Renal cortical epithelial cell (primary cell): ENCODE data around the gene CCNK. TPM values are rescaled to one million over a fixed set of nuclear protein-coding genes. Genes with fewer than 3 reads are reported as not detected.

ENCODE experiments used
- DNase-seq: peaks from one replicate; pipeline ENCODE4 v3.0.0-alpha.2; 2011; ENCODE audit warnings: low read depth
- total RNA-seq: library from RNA; depleted of rRNA; stranded (reverse); fragments of >200 nt; gene quantifications from 2 replicates; pipeline ENCODE4 v1.2.3, GENCODE V29; 2014

Gene CCNK
- total RNA-seq, 1 donor from 2014 or later = 49.1 TPM

DNA sequence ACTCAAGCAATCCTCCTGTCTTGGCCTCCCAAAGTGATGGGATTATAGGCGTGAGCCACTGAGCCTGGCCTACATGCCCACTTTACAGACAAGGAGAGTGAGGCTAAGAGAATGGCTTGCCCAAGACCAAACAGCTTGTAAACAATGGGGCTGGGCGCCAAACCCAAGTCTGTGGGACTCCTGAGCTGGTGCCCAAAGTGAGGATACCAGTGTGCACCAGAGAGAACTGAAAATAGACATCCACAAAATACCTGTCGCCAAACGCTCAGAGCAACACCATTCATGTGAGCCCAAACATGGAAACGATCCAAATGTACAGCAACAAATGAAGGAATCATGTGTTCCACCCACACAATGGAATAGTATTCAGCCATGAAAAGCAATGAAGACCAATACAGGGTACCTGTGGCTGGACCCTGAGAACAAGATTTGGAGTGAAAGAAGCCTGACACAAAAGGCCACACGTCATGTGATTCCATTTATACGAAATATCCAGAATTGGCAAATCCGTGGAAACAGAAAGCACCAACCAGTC lies 38.2 kb downstream of the CCNK start:
- no peak for DNase-seq

DNA sequence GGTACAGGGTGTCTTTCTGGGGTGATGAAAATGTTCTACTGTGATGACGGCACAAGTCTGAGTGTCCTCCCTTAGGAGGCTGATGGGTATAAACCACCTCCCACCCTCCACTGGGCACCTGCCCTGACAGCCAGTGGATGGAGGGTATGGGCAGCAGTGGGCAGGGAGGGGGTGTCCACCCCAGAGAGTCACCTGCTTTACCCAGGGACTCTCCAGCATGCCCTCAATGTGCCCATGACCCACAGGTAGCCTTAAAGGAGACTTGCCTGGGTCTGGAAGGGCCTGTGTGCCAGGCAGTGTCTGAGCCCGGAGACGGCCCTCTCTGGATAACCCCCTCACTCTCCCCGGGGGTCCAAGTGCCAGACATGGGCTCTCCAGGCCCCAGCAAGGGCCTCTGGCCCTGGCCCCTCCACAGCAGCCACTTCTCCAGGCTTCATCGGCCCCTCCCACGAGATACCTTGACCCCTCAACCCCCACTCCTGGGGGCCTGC lies 38.8 kb downstream of the CCNK start:
- DNase-seq = no peak

DNA sequence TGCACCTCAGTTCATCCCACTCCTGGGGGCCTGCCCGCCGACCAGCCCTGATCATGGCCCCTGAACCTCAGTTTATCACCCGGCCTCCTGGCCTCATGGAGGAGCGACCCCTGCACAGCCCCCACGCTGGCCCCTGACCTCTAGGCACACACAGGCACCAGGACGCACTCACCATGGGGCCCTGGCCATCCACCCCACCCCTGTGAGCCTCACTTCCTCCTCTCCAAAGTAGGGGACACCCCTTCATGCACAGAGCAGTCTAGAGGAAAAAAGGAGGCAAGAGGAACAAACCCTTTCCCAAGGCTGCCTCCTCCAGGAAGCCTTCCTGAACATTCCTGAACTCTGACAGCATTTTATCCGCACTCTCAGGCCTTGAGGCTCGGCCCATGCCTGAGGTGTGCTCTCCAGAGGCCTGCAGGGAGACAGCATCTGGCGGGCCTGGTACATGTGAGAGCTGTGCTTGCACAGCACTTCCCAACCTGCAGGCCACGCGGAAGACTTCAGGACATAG lies 39.4 kb downstream of the CCNK start:
- DNase-seq = no peak

DNA sequence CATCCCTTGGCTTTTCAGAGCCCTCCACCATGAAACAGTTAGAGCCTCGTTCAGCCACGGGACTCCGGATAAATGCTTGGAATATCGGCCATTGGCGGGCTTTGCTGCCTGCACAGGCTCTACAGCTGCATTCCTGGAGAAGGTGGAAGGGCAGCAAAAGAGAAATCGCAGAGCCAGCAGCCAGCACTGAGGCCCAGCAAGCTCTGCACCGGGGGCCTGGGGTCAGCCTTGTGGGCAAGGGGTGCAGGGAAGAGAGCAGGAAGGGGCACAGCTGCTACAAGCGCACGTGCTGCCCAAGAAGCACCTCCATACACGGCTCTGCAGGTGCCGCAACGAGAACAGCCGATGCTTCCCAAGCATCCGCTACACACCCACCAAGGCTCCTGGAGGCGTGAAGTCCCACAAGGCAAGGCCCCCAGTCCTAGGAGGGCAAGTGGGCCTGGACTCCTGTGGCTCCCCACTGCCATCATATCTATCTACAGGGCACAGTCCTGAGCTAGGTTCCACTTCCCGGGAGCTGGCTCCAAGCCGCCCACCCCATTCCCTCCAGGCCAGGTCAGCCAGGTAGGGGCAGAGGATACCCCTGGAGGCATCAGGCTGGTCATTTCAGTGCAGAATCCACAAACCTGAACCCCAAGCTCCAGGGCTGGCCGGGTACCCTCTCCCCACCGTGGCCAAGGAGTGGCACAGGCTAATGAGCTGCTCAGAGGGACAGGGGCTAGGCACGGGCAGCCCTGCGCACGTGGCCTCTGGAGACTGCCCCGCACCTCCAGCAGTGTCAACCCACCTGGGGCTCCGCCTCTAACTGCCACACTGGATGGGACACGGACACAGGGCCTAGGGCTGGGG lies 40.2 kb downstream of the CCNK start:
- no peak for DNase-seq

DNA sequence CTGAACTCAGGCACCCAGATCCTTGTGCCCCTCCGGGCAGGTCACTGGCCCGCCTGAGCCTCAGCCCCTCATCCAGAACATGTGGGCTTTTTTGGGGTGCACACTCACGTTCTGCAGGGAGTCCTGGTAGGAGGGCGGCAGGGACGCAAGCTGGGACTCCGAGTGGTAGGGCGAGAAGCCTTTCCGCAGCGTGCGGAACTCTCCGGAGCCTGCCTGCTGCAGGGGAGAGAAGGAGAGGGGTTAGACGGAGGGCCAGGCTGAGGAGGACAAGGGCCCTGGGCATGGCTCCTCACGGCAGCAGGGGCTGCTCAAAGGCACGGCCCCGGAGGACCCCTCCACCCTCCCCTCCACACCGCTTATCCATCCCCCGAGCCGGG lies 40.8 kb downstream of the CCNK start:
- no peak for DNase-seq

DNA sequence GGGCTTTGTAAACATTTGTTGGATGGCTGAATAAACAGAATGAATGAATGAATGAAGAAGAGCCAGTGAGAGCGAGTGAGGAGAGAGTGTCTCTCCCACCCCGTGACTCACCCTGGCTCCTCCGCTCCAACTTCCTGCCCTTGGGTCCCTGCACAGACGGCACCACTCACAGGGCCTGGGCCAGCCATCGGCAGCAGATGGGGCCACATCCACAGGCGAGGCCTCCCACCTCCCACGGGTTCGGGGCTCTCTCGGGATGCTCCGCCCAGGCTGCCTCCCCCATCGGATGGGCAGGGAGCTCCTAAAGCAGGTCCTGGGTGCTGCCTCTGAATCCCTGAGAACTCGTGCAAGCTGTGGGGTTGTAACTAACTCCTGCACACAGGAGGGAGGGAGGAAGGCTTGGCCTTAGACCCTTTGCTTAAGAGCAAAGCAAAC lies 41.3 kb downstream of the CCNK start:
- no peak for DNase-seq

DNA sequence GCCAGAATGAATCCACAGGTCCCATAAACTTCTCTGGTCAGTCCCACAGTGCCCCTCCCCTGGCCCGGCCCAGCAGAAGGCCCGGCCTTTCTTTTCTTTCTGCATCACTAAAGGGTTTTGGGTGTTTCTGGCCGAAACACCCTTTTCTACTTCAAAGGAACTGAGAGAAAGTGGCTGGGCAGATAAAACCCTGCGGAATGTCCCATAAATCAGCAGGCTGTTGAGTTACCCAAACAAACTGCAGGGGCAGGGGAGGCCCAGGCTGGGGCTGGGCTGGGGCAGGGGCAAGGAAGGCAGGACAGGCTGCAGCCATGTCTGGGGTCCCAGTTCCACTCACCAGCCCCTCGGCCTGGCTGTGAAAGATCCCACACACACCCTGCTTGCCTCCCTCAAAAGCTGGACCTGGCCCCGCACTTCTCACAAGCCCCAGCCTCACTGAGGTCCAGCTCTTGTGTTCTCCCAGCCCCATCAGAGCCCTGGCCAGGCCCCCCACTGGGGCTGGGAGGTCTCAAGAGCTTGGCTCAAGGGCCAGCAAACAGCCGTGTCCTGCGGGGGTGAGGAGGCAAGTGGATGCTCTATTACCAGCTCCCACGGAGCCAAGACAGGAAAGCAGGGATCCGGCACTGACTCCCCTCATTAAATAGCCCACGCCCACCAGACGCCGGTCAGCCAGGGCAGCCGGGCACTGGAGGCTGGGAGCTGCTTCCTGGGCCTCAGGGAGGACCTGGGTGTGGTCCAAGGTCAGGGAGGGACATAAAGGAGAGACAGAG lies 41.9 kb downstream of the CCNK start:
- no peak for DNase-seq

DNA sequence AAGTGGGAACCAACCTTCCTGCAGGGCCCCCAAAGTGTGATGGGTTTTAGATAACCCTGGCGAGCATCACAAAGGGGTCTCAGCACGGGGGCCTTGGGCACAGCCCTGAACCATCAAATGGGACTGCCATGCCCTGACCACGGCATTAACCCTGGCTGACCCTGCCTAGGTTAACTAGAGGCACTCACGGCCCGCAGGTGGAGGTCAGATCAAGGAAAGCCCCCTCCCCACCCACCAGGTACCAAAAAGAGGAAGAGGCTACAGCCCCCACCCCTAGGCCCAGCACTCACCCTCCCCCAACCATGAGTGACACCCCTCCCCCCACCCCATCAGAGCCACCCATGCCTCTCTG lies 42.5 kb downstream of the CCNK start:
- no peak for DNase-seq

DNA sequence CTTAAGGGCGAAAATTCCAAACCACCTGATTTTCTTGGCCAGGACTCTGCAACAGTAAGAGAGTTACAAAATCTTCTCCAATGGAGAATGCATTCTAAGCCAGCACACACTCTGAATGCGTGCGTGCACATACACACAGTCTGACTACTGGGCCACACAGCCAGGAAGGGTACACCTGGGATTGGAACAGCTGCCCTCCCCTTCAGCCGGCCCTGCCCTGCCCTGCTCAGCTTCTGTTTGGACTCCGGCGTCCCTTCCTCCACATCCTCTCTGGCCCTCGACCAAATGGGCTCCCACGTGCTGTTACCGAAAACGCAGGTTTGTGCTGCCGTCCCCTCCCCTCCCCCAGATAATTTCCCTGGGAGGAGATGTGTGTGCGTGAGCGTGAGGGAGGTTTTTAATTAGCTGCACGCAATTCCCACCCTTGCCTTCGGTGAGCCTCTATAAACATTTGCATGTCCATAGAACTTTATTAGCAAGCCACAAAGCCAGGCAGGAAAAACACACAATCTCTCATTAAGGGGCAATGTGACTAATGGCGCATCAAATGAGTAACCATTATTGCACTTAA lies 43.0 kb downstream of the CCNK start:
- peak; percentile 52 for DNase-seq

DNA sequence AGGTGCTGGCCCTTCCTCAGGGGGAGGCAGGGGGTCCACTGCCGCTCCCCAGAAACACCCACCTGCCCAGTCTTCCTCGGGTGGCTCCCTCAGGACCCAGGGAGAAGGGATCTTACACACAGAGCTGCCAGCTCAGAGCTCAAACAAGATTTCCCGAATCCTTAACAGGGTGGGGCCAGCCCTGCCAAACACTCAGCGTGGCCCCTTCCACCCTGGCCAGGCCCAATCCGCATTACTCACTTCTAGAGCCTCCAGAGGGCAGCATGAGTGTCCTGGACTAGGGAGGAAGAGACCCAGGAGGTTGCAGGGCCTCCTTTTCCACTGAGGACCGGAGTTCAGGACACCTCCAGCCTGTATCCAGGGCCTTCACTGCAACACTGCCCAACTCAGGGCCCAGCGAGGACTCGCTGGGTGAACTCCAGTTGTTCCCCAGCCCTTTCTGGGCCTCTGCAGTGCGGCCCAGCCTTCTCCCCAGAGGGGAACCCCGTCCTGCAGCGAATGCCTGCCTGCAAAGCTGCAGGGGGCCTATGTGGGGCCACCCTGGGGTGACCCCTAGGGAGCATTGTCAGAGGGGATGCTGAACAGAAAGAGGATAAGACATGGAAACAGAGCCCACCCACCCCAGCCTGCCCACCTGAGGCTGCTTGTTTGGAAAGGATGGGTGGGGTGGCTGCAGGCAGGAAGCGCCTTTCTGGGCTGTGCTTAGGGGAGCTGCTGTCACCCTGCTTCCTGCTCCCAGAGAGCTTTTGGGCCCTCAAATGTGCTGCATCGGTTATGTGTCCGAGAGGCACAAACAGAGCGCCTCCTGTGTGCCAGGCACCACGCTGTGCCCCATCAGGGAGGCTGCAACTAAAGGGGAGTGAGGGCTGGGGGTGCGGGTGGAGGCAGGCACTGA lies 43.8 kb downstream of the CCNK start:
- DNase-seq = peak; percentile 22

DNA sequence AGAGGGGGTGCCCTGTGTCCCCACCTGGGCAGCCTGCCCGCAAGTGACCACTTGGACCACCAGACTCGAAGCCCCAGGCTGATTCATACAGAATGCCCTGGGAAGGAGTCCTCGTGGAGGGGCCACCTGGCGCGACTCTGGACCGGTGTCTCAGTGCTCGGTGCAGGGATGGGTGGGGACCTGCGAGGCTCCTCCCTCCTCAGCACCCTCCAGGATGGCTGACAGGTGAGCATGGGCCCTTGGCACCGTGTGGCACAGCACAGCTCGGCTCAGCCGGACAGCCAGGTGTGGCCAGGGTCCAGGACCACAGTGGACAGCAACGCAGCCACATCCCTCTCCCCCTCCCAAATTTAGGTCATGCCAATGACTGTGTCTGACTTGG lies 44.5 kb downstream of the CCNK start:
- no peak for DNase-seq

DNA sequence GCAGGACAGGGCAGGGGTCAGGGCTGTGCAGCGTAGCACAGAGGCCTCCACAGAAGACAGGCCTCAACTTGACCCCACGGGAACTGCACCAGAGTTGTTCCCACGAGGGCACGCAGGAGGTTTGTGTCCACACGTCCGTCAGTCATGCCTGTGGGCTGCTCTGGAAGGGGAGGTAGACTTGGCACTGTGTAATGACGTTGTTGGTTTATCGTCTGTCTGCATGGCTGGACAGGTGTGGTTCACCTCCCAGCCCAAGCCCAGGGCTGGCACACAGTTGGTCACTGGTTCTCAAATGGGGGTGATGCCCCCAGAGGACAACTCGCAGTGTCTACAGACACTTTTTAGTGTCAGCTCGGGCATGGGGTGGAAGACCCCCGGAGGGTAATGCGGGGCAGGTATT lies 45.8 kb downstream of the CCNK start:
- no peak for DNase-seq

DNA sequence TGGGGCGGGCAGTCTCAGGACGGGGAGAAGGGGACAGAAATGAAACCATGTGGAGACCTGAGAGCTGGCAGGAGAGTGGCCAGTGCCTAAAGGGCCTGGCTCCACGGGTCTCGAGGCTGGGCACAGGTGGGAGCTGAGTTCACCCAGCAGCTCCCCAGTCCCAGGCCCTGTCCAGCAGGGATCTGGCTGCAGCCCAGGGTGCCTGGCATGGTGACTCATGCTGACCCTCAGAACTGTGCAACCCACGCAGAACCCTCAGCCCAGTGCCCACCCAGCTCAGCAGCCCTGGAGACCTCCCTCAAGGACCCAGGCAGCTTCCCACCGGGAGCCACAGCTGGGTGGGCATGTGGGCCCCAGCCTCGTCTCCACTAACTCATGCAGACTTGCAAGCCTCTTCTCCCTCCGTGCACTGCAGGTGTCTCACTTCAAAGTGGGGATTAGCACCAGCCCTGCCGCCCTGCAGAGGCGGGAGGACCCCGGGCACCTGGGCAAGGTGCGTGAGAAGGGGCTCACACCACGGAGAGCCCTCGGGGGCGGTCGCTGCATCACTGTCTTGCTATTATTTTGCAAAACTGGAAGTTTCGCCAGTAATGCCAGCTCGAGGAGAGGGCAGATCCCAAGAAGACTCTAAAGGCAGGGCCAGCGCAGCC lies 46.3 kb downstream of the CCNK start:
- DNase-seq = no peak

DNA sequence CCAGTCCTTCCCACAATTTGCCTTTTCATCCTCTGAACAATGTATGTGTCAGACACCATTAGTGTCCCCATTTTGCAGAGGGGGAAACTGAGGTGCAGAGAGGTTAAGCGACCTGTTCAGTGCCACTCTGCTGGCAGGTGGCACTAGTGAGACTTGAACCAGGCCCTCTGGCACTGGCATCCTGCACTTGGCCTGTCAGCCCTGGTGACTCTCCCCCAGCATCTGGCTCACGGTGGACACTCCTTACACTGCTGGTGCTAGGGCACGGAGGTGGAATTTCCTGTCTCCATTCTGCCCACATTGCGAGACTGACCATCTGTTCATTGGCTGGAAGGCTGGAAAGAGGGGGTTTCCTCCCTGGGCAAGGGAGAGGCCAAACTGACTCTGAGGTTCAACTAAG lies 48.7 kb downstream of the CCNK start:
- no peak for DNase-seq

DNA sequence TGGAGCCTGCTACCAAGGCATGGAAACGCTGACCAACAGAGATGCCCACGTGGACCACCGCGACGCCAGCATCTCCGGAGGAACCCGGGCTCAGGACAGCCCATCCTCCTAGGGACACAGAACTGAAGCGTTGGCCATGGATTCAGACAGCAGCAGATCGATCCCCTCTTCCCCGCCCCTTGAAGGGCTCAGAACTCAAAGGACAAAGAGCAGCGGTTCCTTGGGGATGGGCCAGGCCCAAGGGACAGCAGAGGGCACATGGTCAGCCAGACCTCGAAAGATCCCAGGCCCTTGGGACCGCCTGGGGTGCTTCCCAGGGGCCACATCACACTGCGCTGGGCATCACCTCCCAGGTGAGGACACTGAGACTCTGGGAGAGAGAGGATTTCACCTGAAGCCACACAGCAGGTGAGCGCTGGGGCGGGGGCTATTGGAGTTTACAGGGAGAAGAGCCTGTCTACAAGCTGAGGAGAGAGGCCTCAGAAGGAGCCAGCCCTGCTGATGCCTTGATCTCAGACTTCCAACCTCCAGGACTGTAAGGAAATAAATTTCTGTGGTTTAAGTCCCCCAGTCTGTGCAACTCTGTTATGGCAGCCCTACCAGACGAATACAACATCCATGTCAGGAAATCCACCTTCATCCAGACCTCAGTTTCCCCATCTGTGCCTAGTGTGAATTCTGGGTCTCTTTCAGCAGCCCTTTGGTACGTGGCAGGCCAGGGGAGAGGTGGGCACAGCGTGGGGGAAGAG lies 49.4 kb downstream of the CCNK start:
- no peak for DNase-seq

DNA sequence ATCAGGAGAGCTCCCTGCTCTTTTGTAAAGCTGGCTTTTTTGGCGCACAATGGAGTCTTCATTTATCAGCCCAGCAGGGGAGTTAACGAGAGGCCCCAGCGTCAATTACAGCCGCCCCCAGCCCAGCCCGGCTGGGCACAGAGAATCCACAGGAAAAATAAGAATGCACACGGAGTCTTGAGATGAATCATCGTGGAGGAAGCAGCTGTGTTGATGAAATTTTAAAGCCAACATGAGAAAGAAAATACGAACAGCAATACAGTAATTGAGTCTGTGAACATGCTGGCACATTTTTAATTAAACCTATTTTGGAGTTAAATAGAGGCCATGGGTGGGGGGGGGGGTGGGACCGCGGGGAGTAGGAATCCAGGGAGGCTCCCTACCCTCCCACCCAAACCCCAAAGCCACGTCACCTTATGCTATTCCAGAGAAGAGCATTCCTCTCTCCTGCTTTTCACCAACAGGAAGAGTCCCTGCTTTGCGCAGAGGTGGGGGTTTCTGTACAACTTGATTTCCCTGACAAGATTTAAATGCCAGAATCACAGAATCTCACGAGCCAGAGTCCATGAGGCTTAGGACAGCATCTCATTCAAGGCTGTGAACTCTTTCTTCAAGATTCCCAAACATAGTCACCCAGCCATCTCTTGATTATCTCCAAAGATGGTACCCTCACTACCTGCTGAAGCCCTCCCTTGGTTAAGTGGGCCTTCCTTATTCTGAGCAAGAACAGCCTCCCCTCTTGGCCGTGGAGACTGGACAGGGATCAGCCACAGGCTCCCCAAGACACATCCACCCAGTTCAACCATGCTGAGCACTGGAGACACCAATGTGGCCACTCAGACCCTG lies 50.3 kb downstream of the CCNK start:
- DNase-seq = peak; percentile 32

DNA sequence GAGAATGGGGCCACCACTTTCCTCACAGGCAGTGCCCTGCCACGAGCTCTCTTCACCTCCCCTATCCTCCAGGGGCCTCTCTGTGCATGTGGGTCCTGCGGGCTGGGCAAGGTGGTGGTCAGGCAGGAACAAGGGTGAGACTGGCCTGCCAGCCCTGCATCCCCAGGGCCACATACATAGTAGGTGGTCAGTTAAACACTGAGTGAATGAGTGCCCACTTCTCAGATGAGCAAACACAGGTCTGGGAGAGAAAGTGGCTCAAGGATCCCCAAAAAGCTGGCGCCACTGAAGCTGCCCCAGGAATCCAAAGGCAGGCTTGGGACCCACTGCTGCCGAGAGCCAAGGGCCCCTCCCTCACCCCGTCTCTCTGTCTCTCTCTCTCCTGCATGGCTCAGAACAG lies 51.1 kb downstream of the CCNK start:
- no peak for DNase-seq

DNA sequence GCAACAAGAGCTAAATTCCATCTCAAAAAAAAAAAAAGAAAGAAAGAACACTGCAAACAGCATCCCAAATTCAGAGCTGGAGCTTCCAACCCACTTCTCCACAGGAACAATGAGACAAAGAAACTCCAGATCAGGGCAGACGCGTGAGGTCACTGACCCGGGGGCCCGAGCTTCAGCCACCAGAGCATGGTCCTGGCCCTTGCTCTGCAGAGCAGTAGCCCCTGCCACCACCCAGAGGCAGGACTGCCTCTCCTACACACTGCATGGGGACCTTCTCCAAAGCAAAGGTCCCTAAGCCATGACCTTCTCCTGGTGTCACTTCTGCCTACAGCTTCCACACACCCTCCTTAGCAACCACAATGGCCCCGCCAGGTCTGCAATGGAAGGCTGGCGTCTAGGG lies 53.1 kb downstream of the CCNK start:
- DNase-seq = no peak

DNA sequence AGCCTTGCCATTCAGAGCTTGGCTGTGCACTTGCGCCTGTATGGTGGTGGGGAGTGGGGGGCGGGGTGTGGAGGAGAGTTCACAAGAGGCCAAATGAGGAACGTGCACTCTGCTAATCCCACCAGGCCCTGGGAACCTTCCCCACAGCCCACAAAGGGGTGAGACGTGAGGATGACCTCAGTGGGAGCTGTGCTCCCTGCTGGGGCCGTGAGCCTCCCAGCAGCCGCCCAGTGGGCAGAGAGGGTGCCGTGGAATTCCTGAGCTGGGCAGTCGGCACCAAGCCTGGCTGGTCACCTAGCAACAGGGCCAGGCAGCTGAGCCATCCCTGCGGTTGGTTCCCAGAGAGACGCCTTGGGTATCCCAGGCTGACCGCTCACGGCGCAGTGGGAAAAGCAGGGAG lies 53.7 kb downstream of the CCNK start:
- no peak for DNase-seq
